Calu3 (cell line): ENCODE measurements around the gene HEATR5A. TPM values are rescaled to one million over a fixed set of nuclear protein-coding genes. Genes with fewer than 3 reads are reported as not detected.

ENCODE experiments used
- BruUV-seq: library from RNA; stranded (reverse); fragments of 400-500 nt; replicated peaks from 2 replicates; lab custom pipeline; 2021; lab: Mats Ljungman, UMichigan
- CTCF ChIA-PET: fragments of 300-600 bp; sonication (Branson Sonifier 250); formaldehyde crosslinking; loops from one replicate; lab custom pipeline; 2022; ENCODE audit warnings: antibody characterized with exemption; lab: Charles Lee
- DNase-seq: peaks from one replicate; pipeline ENCODE4 v3.0.0; 2022
- H3K27ac Mint-ChIP-seq: one replicate; pipeline ENCODE4 v1.8.0; 2022; ENCODE audit warnings: mixed read lengths; ENCODE audit not compliant: unreplicated experiment
- H3K27me3 Mint-ChIP-seq: one replicate; pipeline ENCODE4 v1.8.0; 2022; ENCODE audit warnings: mixed read lengths; ENCODE audit not compliant: unreplicated experiment
- H3K36me3 Mint-ChIP-seq: one replicate; pipeline ENCODE4 v1.8.0; 2022; ENCODE audit warnings: mild to moderate bottlenecking, moderate library complexity, mixed read lengths; ENCODE audit not compliant: insufficient read depth, unreplicated experiment
- H3K4me1 Mint-ChIP-seq: one replicate; pipeline ENCODE4 v1.8.0; 2022; ENCODE audit warnings: mild to moderate bottlenecking, low read depth, mixed read lengths; ENCODE audit not compliant: unreplicated experiment
- H3K4me3 Mint-ChIP-seq: one replicate; pipeline ENCODE4 v1.8.0; 2022; ENCODE audit warnings: mild to moderate bottlenecking, low read depth, moderate library complexity, mixed read lengths; ENCODE audit not compliant: unreplicated experiment
- H3K9me3 Mint-ChIP-seq: one replicate; pipeline ENCODE4 v1.8.0; 2022; ENCODE audit warnings: low read depth, mixed read lengths; ENCODE audit not compliant: unreplicated experiment
- intact Hi-C: fragments of 100-400 bp; cut with micrococcal nuclease; formaldehyde crosslinking; loops from one replicate; pipeline ENCODE4 v1.10.0; 2022; ENCODE audit not compliant: unreplicated experiment
- total RNA-seq: library from RNA; stranded (reverse); gene quantifications from 2 replicates; pipeline ENCODE4 v1.2.3, GENCODE V29; 2022
- TF ChIP-seq, protein P1 (sequence below): fragments of 200-600 bp; IDR thresholded peaks from one replicate; pipeline ENCODE4 v1.8.0; 2022; ENCODE audit warnings: antibody characterized with exemption; ENCODE audit not compliant: unreplicated experiment

HEATR5A gene
- total RNA-seq, 1 experiment from 2014 or later, result 28.9 TPM

DNA sequence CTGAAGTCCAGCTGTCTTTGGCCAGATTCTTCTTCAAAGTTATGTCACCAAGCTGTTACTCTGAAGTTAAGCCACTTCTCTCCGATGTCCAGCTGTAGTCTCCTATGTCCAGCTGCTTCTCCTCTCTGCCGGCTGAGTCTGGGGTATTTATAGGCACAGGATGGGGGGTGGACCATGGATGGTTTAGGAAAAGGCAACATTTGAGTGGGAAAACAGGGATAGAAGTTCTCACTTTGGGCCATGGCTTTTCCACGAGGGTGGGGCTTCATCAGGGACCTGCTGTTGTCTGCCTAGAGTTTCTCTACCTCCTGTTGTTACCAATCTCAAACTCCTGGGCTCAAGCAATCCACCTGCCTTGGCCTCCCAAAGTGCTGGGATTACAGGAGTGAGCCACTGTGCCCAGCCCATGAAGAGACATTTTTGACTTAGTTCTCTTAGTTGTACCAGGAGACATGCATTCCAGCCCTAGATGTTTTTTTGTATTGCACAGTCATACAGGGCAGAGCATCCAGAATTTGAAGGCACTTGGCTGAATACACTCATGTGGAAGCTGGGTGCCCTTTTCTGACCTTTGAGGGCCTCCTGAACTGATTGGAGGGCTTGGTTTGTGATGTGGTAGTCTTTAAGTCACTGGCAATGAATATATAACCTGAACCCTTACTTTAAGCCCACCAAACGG lies 132.9 kb downstream of the HEATR5A start:
- Mint-ChIP-seq H3K4me3 (no peak overlapping the region), H3K27me3 (no peaks in the 10 kb centered on the region), H3K27ac (no peak overlapping the region), H3K9me3 (no peaks in the 10 kb centered on the region), H3K36me3 (no peaks in the 10 kb centered on the region), H3K4me1 (peaks cover 10% of the 10 kb centered on the region)
- no TSS peak for BruUV-seq
- CTCF ChIA-PET, result no interaction called here
- TF ChIP-seq, protein P1, sequence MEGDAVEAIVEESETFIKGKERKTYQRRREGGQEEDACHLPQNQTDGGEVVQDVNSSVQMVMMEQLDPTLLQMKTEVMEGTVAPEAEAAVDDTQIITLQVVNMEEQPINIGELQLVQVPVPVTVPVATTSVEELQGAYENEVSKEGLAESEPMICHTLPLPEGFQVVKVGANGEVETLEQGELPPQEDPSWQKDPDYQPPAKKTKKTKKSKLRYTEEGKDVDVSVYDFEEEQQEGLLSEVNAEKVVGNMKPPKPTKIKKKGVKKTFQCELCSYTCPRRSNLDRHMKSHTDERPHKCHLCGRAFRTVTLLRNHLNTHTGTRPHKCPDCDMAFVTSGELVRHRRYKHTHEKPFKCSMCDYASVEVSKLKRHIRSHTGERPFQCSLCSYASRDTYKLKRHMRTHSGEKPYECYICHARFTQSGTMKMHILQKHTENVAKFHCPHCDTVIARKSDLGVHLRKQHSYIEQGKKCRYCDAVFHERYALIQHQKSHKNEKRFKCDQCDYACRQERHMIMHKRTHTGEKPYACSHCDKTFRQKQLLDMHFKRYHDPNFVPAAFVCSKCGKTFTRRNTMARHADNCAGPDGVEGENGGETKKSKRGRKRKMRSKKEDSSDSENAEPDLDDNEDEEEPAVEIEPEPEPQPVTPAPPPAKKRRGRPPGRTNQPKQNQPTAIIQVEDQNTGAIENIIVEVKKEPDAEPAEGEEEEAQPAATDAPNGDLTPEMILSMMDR, result no peak
- intact Hi-C loops, result no loop called here
- DNase-seq, result no peak

GRCh38 chr14:31286456-31287293 lies 133.7 kb downstream of the HEATR5A start:
- TF ChIP-seq, protein P1, result peak; percentile 11
- H3K27ac Mint-ChIP-seq, result no peak overlapping the region
- peaks cover 9% of the 10 kb centered on the region for H3K4me1 Mint-ChIP-seq
- no peak for DNase-seq
- H3K36me3 Mint-ChIP-seq, result no peaks in the 10 kb centered on the region
- no peak overlapping the region for H3K4me3 Mint-ChIP-seq
- no peaks in the 10 kb centered on the region for H3K27me3 Mint-ChIP-seq
- CTCF ChIA-PET, result no interaction called here
- H3K9me3 Mint-ChIP-seq, result no peaks in the 10 kb centered on the region
- BruUV-seq, result no TSS peak
- intact Hi-C loops, result no loop called here

DNA sequence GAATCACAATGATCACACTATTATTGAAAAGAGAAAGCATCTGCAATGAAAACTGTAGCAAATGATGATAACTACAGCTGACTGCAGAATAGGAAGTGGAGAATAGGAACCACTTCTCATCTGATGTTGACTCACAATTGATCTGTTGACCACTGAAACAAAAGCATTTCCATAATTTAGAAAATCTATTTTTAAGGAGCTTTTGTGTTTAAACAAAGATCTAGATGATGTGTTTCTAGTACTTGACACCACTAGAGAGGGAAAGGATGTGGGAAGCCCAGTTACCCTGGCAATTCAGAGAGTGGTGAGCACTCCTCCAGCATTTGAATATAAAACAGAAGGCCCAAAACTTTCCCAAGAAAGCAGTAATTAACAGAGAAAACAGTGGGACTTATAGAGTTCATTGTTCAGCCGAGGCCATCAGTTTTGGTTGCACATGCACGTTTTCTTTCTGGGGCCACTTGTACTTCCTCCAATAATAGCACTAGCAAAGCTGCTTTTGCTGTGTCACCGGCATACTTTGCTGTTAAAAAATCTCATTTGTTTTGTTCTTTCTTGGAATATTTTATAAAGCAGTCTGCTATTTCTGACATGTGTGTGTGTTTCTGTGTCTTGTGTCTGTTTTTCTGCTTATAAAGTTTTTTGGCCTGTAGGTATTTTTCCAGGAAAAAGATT lies 136.6 kb downstream of the HEATR5A start:
- no peaks in the 10 kb centered on the region for H3K27me3 Mint-ChIP-seq
- H3K36me3 Mint-ChIP-seq, result no peaks in the 10 kb centered on the region
- CTCF ChIA-PET, result no interaction called here
- H3K9me3 Mint-ChIP-seq, result no peaks in the 10 kb centered on the region
- intact Hi-C loops, result no loop called here
- DNase-seq, result no peak
- no peak overlapping the region for H3K4me3 Mint-ChIP-seq
- no TSS peak for BruUV-seq
- H3K4me1 Mint-ChIP-seq, result peaks cover 11% of the 10 kb centered on the region
- TF ChIP-seq, protein P1, result no peak
- H3K27ac Mint-ChIP-seq, result no peak overlapping the region

DNA sequence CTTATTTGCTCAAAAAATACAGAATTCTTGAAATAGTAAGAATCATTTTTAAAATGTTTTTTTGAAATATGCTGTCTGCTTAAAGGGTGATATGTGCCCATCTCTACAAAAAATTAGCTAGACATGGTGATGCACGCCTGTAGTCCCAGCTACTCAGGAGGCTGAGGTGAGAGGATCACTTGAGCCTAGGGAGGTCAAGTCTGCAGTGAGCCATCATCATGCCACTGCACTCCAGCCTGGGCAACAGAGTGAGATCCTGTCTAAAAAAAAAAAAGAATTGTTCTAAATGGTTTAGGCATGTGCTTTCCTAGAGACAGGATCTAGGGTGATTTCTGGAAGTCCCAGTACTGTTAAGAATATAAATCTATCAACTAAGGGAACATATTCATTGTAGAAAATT lies 137.2 kb downstream of the HEATR5A start:
- TF ChIP-seq, protein P1, result no peak
- CTCF ChIA-PET, result no interaction called here

More for the DNA sequence above, 137.2 kb downstream of the HEATR5A start:
- Mint-ChIP-seq H3K4me3 (no peak overlapping the region), H3K36me3 (no peaks in the 10 kb centered on the region), H3K4me1 (peaks cover 11% of the 10 kb centered on the region), H3K27me3 (no peaks in the 10 kb centered on the region), H3K9me3 (no peaks in the 10 kb centered on the region), H3K27ac (no peak overlapping the region)
- intact Hi-C loops, result no loop called here
- DNase-seq, result no peak
- BruUV-seq, result no TSS peak
